ENCODE measurements around the gene TCF23.

DNA sequence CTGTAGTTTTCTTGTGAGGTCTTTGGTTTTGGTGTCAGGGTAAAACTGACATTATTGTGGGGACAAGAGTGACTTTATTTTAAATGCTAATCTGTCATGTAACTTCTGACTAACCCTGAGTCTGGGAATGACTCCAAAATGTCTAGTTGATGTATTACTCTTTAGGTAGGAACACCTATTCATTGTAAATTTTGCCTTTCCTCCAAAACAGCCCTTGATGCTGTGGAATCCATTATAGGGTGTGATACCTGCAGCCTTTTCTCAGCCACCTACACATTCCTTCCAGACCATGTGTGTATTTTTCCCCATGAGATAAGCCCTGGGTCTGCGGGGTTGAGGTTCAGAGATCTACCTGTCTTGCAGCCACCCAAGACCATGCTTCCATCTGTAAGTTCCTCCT lies 5.5 kb upstream of the TCF23 start:
- TF ChIP-seq, protein P1, sequence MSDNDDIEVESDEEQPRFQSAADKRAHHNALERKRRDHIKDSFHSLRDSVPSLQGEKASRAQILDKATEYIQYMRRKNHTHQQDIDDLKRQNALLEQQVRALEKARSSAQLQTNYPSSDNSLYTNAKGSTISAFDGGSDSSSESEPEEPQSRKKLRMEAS (IDR thresholded peaks at IDR 0.05): no peak
- TF ChIP-seq, protein P2, sequence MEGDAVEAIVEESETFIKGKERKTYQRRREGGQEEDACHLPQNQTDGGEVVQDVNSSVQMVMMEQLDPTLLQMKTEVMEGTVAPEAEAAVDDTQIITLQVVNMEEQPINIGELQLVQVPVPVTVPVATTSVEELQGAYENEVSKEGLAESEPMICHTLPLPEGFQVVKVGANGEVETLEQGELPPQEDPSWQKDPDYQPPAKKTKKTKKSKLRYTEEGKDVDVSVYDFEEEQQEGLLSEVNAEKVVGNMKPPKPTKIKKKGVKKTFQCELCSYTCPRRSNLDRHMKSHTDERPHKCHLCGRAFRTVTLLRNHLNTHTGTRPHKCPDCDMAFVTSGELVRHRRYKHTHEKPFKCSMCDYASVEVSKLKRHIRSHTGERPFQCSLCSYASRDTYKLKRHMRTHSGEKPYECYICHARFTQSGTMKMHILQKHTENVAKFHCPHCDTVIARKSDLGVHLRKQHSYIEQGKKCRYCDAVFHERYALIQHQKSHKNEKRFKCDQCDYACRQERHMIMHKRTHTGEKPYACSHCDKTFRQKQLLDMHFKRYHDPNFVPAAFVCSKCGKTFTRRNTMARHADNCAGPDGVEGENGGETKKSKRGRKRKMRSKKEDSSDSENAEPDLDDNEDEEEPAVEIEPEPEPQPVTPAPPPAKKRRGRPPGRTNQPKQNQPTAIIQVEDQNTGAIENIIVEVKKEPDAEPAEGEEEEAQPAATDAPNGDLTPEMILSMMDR (IDR thresholded peaks at IDR 0.05; ENCODE audit: low read depth, low read length, missing input control): no peak
- TF ChIP-seq TAF1 (conservative IDR thresholded peaks at IDR 0.05): no peak
- TF ChIP-seq GABPA (IDR thresholded peaks at IDR 0.05 in 1 of 2, conservative IDR thresholded peaks at IDR 0.05 in 1 of 2): no peak
- TF ChIP-seq, protein P3, sequence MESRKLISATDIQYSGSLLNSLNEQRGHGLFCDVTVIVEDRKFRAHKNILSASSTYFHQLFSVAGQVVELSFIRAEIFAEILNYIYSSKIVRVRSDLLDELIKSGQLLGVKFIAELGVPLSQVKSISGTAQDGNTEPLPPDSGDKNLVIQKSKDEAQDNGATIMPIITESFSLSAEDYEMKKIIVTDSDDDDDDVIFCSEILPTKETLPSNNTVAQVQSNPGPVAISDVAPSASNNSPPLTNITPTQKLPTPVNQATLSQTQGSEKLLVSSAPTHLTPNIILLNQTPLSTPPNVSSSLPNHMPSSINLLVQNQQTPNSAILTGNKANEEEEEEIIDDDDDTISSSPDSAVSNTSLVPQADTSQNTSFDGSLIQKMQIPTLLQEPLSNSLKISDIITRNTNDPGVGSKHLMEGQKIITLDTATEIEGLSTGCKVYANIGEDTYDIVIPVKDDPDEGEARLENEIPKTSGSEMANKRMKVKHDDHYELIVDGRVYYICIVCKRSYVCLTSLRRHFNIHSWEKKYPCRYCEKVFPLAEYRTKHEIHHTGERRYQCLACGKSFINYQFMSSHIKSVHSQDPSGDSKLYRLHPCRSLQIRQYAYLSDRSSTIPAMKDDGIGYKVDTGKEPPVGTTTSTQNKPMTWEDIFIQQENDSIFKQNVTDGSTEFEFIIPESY (IDR thresholded peaks at IDR 0.05): no peak
- no peak for TF ChIP-seq RXRA (IDR thresholded peaks at IDR 0.05)
- TF ChIP-seq HNF4G (IDR thresholded peaks at IDR 0.05): no peak
- no peak for TF ChIP-seq NR2F2 (IDR thresholded peaks at IDR 0.05)
- no peak for TF ChIP-seq RAD21 (IDR thresholded peaks at IDR 0.05)
- TF ChIP-seq, protein P4, sequence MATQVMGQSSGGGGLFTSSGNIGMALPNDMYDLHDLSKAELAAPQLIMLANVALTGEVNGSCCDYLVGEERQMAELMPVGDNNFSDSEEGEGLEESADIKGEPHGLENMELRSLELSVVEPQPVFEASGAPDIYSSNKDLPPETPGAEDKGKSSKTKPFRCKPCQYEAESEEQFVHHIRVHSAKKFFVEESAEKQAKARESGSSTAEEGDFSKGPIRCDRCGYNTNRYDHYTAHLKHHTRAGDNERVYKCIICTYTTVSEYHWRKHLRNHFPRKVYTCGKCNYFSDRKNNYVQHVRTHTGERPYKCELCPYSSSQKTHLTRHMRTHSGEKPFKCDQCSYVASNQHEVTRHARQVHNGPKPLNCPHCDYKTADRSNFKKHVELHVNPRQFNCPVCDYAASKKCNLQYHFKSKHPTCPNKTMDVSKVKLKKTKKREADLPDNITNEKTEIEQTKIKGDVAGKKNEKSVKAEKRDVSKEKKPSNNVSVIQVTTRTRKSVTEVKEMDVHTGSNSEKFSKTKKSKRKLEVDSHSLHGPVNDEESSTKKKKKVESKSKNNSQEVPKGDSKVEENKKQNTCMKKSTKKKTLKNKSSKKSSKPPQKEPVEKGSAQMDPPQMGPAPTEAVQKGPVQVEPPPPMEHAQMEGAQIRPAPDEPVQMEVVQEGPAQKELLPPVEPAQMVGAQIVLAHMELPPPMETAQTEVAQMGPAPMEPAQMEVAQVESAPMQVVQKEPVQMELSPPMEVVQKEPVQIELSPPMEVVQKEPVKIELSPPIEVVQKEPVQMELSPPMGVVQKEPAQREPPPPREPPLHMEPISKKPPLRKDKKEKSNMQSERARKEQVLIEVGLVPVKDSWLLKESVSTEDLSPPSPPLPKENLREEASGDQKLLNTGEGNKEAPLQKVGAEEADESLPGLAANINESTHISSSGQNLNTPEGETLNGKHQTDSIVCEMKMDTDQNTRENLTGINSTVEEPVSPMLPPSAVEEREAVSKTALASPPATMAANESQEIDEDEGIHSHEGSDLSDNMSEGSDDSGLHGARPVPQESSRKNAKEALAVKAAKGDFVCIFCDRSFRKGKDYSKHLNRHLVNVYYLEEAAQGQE (IDR thresholded peaks at IDR 0.05): no peak
- no peak for TF ChIP-seq EGR1 (IDR thresholded peaks at IDR 0.05; ENCODE audit: low read depth in 2 of 2)

Data from liver (tissue), 3 donors.